Left ventricle myocardium inferior (tissue), 1 donor: ENCODE measurements around the gene PSMD3. TPM values are rescaled to one million over a fixed set of nuclear protein-coding genes. Genes with fewer than 3 reads are reported as not detected.
"Not testable (repeated sequence)": the region's sequence is repeated elsewhere in the genome, so short reads cannot be mapped to it uniquely, and the experiment has no call there.

Experiments
- DNase-seq: peaks from one replicate; pipeline ENCODE4 v3.0.0-alpha.2; 2020
- H3K27ac ChIP-seq: fragments of 200-600 bp; replicated peaks from 2 replicates; pipeline ENCODE4 v1.8.0; 2021
- H3K27me3 ChIP-seq: fragments of 200-600 bp; 2 replicates; pipeline ENCODE4 v1.8.0; 2021; ENCODE audit warnings: low read depth
- H3K36me3 ChIP-seq: fragments of 200-600 bp; 2 replicates; pipeline ENCODE4 v1.8.0; 2021
- H3K4me1 ChIP-seq: fragments of 200-600 bp; 2 replicates; pipeline ENCODE4 v1.8.0; 2021
- H3K4me3 ChIP-seq: fragments of 200-600 bp; 2 replicates; pipeline ENCODE4 v1.8.0; 2021; ENCODE audit warnings: mild to moderate bottlenecking, moderate library complexity
- H3K9me3 ChIP-seq: fragments of 200-600 bp; replicated peaks from 2 replicates; pipeline ENCODE4 v1.8.0; 2021
- CTCF ChIP-seq: fragments of 200-600 bp; IDR thresholded peaks from 2 replicates; pipeline ENCODE4 v1.8.0; 2021; ENCODE audit warnings: antibody characterized with exemption, mild to moderate bottlenecking, borderline replicate concordance
- intact Hi-C: fragments of 100-400 bp; cut with micrococcal nuclease; formaldehyde crosslinking; loops from one replicate; pipeline ENCODE4 v1.11.0; 2022
- total RNA-seq: library from RNA; stranded (reverse); fragmentation: NEBNext Ultra II Directional; extraction: Animal tissue kit (Norgen Biotek cat#: 25700); gene quantifications from one replicate; pipeline ENCODE4 v1.2.1, GENCODE V29; 2021
- donor health status: DM: no; HTN: yes; CAD: no; lungs with severe emphysema.

Gene PSMD3
- total RNA-seq, 1 donor from 2014 or later: 86.7 TPM

GRCh38 chr17:40004712-40005111 lies 24.1 kb downstream of the PSMD3 start:
- H3K4me1 ChIP-seq: no peaks in the 10 kb centered on the region
- H3K36me3 ChIP-seq: no peaks in the 10 kb centered on the region
- H3K9me3 ChIP-seq: no peaks in the 10 kb centered on the region
- intact Hi-C loops: no loop called here
- no peak overlapping the region for H3K27ac ChIP-seq
- no peak for TF ChIP-seq CTCF
- no peaks in the 10 kb centered on the region for H3K27me3 ChIP-seq
- no peak overlapping the region for H3K4me3 ChIP-seq
- DNase-seq: no peak

GRCh38 chr17:40005520-40005919 lies 24.9 kb downstream of the PSMD3 start:
- Histone ChIP-seq H3K36me3 (no peaks in the 10 kb centered on the region), H3K4me1 (no peaks in the 10 kb centered on the region), H3K4me3 (no peak overlapping the region), H3K27ac (no peak overlapping the region), H3K9me3 (no peaks in the 10 kb centered on the region), H3K27me3 (no peaks in the 10 kb centered on the region)
- intact Hi-C loops: no loop called here
- no peak for DNase-seq
- TF ChIP-seq CTCF: no peak

GRCh38 chr17:40010946-40011500 lies 30.4 kb downstream of the PSMD3 start:
- peaks cover 25% of the 10 kb centered on the region for H3K4me1 ChIP-seq
- H3K27ac ChIP-seq, H3K36me3 ChIP-seq, H3K9me3 ChIP-seq, H3K27me3 ChIP-seq, H3K4me3 ChIP-seq, DNase-seq: not testable (repeated sequence)
- intact Hi-C loops: loop anchor here (5.0 kb wide), 1 partner anchor 156 kb away; no protein-coding TSS in a partner anchor

GRCh38 chr17:40012017-40012647 lies 31.5 kb downstream of the PSMD3 start:
- intact Hi-C loops: loop anchor here (5.0 kb wide), 1 partner anchor 155 kb away; no protein-coding TSS in a partner anchor
- H3K36me3 ChIP-seq: not testable (repeated sequence)

GRCh38 chr17:40014375-40014980 lies 33.9 kb downstream of the PSMD3 start:
- H3K27me3 ChIP-seq: no peaks in the 10 kb centered on the region
- no peak for TF ChIP-seq CTCF
- H3K9me3 ChIP-seq: no peaks in the 10 kb centered on the region
- peaks cover 57% of the 10 kb centered on the region for H3K4me1 ChIP-seq
- no peak for DNase-seq
- H3K36me3 ChIP-seq: peaks cover 3% of the 10 kb centered on the region
- H3K4me3 ChIP-seq: no peak overlapping the region
- H3K27ac ChIP-seq: peak overlapping the region; percentile 56
- intact Hi-C loops: loop anchor here (5.0 kb wide), 1 partner anchor 153 kb away; no protein-coding TSS in a partner anchor

More at GRCh38 chr17:40012017-40012647, 31.5 kb downstream of the PSMD3 start:
- not testable (repeated sequence) for H3K27me3 ChIP-seq, DNase-seq, H3K9me3 ChIP-seq, H3K4me3 ChIP-seq, H3K27ac ChIP-seq
- peaks cover 36% of the 10 kb centered on the region for H3K4me1 ChIP-seq

GRCh38 chr17:40015005-40015997 lies 34.7 kb downstream of the PSMD3 start, which contains the start of gene CSF3:
Gene CSF3 (plus strand): TSS chr17:40015440. CDS start chr17:40015475, 35 bp downstream.
- no peak for TF ChIP-seq CTCF
- H3K9me3 ChIP-seq: no peaks in the 10 kb centered on the region
- H3K27ac ChIP-seq: peak within 1 kb of the TSS; percentile 56
- no peak for DNase-seq
- intact Hi-C loops: no loop called here
- no peaks in the 10 kb centered on the region for H3K27me3 ChIP-seq
- H3K4me1 ChIP-seq: peaks cover 58% of the 10 kb centered on the region
- H3K4me3 ChIP-seq: no peak within 1 kb of the TSS
- H3K36me3 ChIP-seq: peaks cover 11% of the 10 kb centered on the region
